Measurements from ENCODE around the gene HECW1. TPM values are rescaled to one million over a fixed set of nuclear protein-coding genes. Genes with fewer than 3 reads are reported as not detected.

The HECW1 gene
- total RNA-seq, 4 donors from 2014 or later = 1.2 to 3.9 (median 2.0) TPM

GRCh38 chr7:43076606-43077005 is 35.8 kb upstream of the HECW1 start:
- ATAC-seq = no peak
- no peaks in the 10 kb centered on the region for H3K36me3 ChIP-seq
- H3K4me3 ChIP-seq = no peak overlapping the region
- intact Hi-C loops (cut with DNase I; ENCODE audit: low total_unique reads) (no loop called here), in situ Hi-C loops (cut with MboI; ENCODE audit: low sequenced_read_pairs in 4 of 4) (no loop called here)
- H3K4me1 ChIP-seq = no peaks in the 10 kb centered on the region
- no peak overlapping the region for H3K27ac ChIP-seq
- TF ChIP-seq, protein P1, sequence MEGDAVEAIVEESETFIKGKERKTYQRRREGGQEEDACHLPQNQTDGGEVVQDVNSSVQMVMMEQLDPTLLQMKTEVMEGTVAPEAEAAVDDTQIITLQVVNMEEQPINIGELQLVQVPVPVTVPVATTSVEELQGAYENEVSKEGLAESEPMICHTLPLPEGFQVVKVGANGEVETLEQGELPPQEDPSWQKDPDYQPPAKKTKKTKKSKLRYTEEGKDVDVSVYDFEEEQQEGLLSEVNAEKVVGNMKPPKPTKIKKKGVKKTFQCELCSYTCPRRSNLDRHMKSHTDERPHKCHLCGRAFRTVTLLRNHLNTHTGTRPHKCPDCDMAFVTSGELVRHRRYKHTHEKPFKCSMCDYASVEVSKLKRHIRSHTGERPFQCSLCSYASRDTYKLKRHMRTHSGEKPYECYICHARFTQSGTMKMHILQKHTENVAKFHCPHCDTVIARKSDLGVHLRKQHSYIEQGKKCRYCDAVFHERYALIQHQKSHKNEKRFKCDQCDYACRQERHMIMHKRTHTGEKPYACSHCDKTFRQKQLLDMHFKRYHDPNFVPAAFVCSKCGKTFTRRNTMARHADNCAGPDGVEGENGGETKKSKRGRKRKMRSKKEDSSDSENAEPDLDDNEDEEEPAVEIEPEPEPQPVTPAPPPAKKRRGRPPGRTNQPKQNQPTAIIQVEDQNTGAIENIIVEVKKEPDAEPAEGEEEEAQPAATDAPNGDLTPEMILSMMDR (IDR thresholded peaks at IDR 0.05 in 4 of 5, conservative IDR thresholded peaks at IDR 0.05 in 1 of 5) = no peak
- TF ChIP-seq POLR2A (IDR thresholded peaks at IDR 0.05) = no peak
- no peaks in the 10 kb centered on the region for H3K9me3 ChIP-seq
- H3K27me3 ChIP-seq = no peaks in the 10 kb centered on the region
- DNase-seq = no peak

DNA sequence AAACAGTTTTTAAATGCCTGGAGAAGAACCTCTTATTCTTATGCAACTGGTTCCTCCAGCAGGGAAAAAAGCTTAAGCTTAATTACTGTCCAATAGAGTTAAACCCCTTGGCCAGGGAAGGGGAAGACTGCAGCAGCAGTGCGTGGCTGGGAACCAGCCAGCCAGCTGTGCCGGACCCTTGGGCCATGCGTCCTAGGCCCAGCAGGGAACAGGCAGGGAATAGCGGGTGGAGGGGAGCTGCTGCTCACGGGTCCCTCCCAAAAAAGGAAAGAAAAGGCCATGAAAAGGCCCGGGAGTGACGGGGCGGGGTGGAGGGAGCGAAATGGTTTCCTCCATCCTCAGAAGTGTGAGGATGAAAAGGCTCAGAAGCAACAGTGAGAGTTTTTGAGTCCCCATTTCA is 35.2 kb upstream of the HECW1 start:
- Histone ChIP-seq H3K4me3 (no peak overlapping the region), H3K9me3 (no peaks in the 10 kb centered on the region), H3K4me1 (no peaks in the 10 kb centered on the region), H3K27ac (no peak overlapping the region), H3K27me3 (no peaks in the 10 kb centered on the region), H3K36me3 (no peaks in the 10 kb centered on the region)
- ATAC-seq (no peak), DNase-seq (no peak)
- in situ Hi-C loops (cut with MboI; ENCODE audit: low sequenced_read_pairs in 4 of 4) (no loop called here), intact Hi-C loops (cut with DNase I; ENCODE audit: low total_unique reads) (no loop called here)
- TF ChIP-seq, protein P1 (IDR thresholded peaks at IDR 0.05 in 4 of 5, conservative IDR thresholded peaks at IDR 0.05 in 1 of 5) = no peak
- no peak for TF ChIP-seq POLR2A (IDR thresholded peaks at IDR 0.05)

GRCh38 chr7:43077732-43078391 is 34.6 kb upstream of the HECW1 start:
- TF ChIP-seq, protein P1 (IDR thresholded peaks at IDR 0.05 in 4 of 5, conservative IDR thresholded peaks at IDR 0.05 in 1 of 5) = no peak
- TF ChIP-seq POLR2A (IDR thresholded peaks at IDR 0.05) = no peak
- Histone ChIP-seq H3K9me3 (no peaks in the 10 kb centered on the region), H3K4me3 (no peak overlapping the region), H3K27me3 (no peaks in the 10 kb centered on the region), H3K4me1 (no peaks in the 10 kb centered on the region), H3K27ac (no peak overlapping the region), H3K36me3 (no peaks in the 10 kb centered on the region)
- DNase-seq (no peak), ATAC-seq (no peak)
- in situ Hi-C loops (cut with MboI; ENCODE audit: low sequenced_read_pairs in 4 of 4) (no loop called here), intact Hi-C loops (cut with DNase I; ENCODE audit: low total_unique reads) (no loop called here)

DNA sequence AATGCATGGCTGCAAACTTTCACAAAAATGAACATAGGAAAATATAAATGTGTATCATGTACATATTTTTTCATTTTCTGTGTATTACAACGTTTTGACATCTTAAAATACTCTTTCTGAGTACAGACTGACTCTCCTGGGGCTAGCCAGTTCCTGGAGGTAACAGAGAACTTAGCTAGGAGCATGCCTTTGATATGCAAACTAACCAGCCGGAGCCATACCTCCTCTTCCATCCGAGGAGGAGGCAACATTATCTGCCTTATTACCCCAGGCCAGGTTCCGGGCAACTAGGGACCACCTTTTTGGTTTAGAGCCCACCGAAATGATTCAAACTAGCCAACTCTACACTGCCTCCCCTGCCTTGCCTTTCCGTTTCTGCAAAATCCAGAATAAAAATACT is 33.7 kb upstream of the HECW1 start:
- DNase-seq = no peak
- H3K4me1 ChIP-seq = no peaks in the 10 kb centered on the region
- H3K4me3 ChIP-seq = no peak overlapping the region
- H3K36me3 ChIP-seq = no peaks in the 10 kb centered on the region
- in situ Hi-C loops (cut with MboI; ENCODE audit: low sequenced_read_pairs in 4 of 4) (no loop called here), intact Hi-C loops (cut with DNase I; ENCODE audit: low total_unique reads) (no loop called here)
- ATAC-seq = no peak
- no peaks in the 10 kb centered on the region for H3K9me3 ChIP-seq
- TF ChIP-seq, protein P1 (IDR thresholded peaks at IDR 0.05 in 4 of 5, conservative IDR thresholded peaks at IDR 0.05 in 1 of 5) = no peak
- TF ChIP-seq POLR2A (IDR thresholded peaks at IDR 0.05) = no peak
- no peaks in the 10 kb centered on the region for H3K27me3 ChIP-seq
- no peak overlapping the region for H3K27ac ChIP-seq

- no peaks in the 10 kb centered on the region for H3K4me1 ChIP-seq
- no peak overlapping the region for H3K27ac ChIP-seq
- TF ChIP-seq, protein P1 (IDR thresholded peaks at IDR 0.05 in 4 of 5, conservative IDR thresholded peaks at IDR 0.05 in 1 of 5) = no peak
- TF ChIP-seq POLR2A (IDR thresholded peaks at IDR 0.05) = no peak
- intact Hi-C loops (cut with DNase I; ENCODE audit: low total_unique reads) (no loop called here), in situ Hi-C loops (cut with MboI; ENCODE audit: low sequenced_read_pairs in 4 of 4) (no loop called here)
- no peak overlapping the region for H3K4me3 ChIP-seq
- ATAC-seq (no peak), DNase-seq (no peak)
- H3K27me3 ChIP-seq = no peaks in the 10 kb centered on the region
- no peaks in the 10 kb centered on the region for H3K36me3 ChIP-seq
- no peaks in the 10 kb centered on the region for H3K9me3 ChIP-seq
Measured at GRCh38 chr7:43081603-43082002, 30.8 kb upstream of the HECW1 start.
